ENCODE data around the gene LRP1.

LRP1 gene

GRCh38 chr12:57216014-57216911 is 88.0 kb downstream of the LRP1 start, which contains the start of gene NXPH4:
TSS of gene NXPH4 (plus strand) at chr12:57216794. CDS start at chr12:57216970, 176 bp downstream.
- Histone ChIP-seq H3K9me2 (replicated peaks; ENCODE audit: low read depth, low read length) (no peaks in the 10 kb centered on the region), H4K20me1 (ENCODE audit: insufficient read depth, low read length, poor library complexity, severe bottlenecking) (no peaks in the 10 kb centered on the region), H3K4me2 (ENCODE audit: low read depth, low read length, poor library complexity, severe bottlenecking) (no peak within 1 kb of the TSS), H3K9me3 (ENCODE audit: insufficient read depth, low read depth, low read length) (no peaks in the 10 kb centered on the region), H3K4me1 (ENCODE audit: insufficient read depth, low read length, poor library complexity, severe bottlenecking) (peaks cover 9% of the 10 kb centered on the region), H3F3A (ENCODE audit: low read depth) (no peaks in the 10 kb centered on the region), H3K27me3 (ENCODE audit: insufficient read depth, low read length, poor library complexity, severe bottlenecking) (no peaks in the 10 kb centered on the region), H3K79me2 (ENCODE audit: insufficient read depth, low read length) (no peaks in the 10 kb centered on the region), H3K9ac (ENCODE audit: low read depth, low read length, poor library complexity, severe bottlenecking) (no peak within 1 kb of the TSS), H3K4me3 (ENCODE audit: low read length, poor library complexity, severe bottlenecking) (no peak within 1 kb of the TSS), H3K36me3 (ENCODE audit: insufficient read depth, low read length) (no peaks in the 10 kb centered on the region), H2AFZ (ENCODE audit: low read length) (no peak within 1 kb of the TSS)
- TF ChIP-seq EZH2phosphoT487 (IDR thresholded peaks at IDR 0.05; ENCODE audit: borderline replicate concordance), result no peak

DNA sequence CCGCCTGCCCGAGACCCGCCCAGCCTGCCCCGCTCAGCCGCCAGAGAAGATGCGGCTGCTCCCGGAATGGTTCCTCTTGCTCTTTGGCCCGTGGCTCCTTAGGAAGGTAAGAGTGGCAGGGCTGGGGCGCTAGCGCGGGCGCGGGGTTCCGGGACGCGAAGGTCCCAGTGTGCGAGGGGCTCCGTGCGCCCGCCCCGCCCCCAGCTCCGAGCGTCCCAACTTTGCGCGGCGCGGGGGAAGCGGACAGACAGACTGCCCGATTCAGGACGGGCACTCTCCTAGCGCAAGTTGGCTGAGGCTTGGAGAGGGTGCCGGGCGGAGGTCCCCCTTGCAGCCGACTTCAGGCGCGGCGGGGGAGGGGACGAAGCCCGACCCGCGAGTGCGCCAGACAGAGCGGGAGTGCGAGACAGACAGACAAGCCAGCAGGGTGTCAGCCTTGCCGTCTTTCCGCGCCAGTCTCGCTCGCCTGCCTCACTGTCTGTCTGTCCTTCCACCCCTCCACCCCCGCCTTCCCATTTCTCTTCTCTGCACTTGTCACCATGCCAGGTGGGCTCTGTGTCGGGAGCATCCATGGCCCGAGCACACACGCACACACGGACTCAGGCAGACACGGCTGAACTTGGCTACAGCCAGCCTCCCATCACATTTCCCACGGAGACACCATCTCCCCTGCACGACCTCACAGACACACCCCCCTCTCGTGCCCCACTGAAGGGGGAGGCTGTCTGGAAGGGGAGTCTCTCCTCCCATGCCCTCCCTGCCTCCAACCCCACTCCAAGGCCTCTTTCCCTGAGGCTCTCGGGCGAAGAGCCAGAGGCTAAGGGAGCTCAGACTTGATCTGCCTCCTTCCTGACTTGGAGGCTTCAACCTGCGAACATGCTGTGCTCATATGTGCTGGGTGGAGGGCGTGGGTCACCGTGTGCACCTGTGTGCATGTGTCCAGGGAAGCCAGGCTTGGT is 88.9 kb downstream of the LRP1 start:
- H3K79me2 ChIP-seq (ENCODE audit: insufficient read depth, low read length), result no peaks in the 10 kb centered on the region
- H3K36me3 ChIP-seq (ENCODE audit: insufficient read depth, low read length), result no peaks in the 10 kb centered on the region
- H3F3A ChIP-seq (ENCODE audit: low read depth), result no peaks in the 10 kb centered on the region
- no peaks in the 10 kb centered on the region for H3K27me3 ChIP-seq (ENCODE audit: insufficient read depth, low read length, poor library complexity, severe bottlenecking)
- no peaks in the 10 kb centered on the region for H4K20me1 ChIP-seq (ENCODE audit: insufficient read depth, low read length, poor library complexity, severe bottlenecking)
- H3K9me2 ChIP-seq (replicated peaks; ENCODE audit: low read depth, low read length), result no peaks in the 10 kb centered on the region
- no peak overlapping the region for H3K9ac ChIP-seq (ENCODE audit: low read depth, low read length, poor library complexity, severe bottlenecking)
- H3K4me3 ChIP-seq (ENCODE audit: low read length, poor library complexity, severe bottlenecking), result no peak overlapping the region
- no peak overlapping the region for H2AFZ ChIP-seq (ENCODE audit: low read length)
- peaks cover 9% of the 10 kb centered on the region for H3K4me1 ChIP-seq (ENCODE audit: insufficient read depth, low read length, poor library complexity, severe bottlenecking)
- H3K4me2 ChIP-seq (ENCODE audit: low read depth, low read length, poor library complexity, severe bottlenecking), result no peak overlapping the region
- no peak for TF ChIP-seq EZH2phosphoT487 (IDR thresholded peaks at IDR 0.05; ENCODE audit: borderline replicate concordance)
- TF ChIP-seq, protein P1, sequence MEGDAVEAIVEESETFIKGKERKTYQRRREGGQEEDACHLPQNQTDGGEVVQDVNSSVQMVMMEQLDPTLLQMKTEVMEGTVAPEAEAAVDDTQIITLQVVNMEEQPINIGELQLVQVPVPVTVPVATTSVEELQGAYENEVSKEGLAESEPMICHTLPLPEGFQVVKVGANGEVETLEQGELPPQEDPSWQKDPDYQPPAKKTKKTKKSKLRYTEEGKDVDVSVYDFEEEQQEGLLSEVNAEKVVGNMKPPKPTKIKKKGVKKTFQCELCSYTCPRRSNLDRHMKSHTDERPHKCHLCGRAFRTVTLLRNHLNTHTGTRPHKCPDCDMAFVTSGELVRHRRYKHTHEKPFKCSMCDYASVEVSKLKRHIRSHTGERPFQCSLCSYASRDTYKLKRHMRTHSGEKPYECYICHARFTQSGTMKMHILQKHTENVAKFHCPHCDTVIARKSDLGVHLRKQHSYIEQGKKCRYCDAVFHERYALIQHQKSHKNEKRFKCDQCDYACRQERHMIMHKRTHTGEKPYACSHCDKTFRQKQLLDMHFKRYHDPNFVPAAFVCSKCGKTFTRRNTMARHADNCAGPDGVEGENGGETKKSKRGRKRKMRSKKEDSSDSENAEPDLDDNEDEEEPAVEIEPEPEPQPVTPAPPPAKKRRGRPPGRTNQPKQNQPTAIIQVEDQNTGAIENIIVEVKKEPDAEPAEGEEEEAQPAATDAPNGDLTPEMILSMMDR (conservative IDR thresholded peaks at IDR 0.05; ENCODE audit: low read length), result no peak
- H3K9me3 ChIP-seq (ENCODE audit: insufficient read depth, low read depth, low read length), result no peaks in the 10 kb centered on the region

DNA sequence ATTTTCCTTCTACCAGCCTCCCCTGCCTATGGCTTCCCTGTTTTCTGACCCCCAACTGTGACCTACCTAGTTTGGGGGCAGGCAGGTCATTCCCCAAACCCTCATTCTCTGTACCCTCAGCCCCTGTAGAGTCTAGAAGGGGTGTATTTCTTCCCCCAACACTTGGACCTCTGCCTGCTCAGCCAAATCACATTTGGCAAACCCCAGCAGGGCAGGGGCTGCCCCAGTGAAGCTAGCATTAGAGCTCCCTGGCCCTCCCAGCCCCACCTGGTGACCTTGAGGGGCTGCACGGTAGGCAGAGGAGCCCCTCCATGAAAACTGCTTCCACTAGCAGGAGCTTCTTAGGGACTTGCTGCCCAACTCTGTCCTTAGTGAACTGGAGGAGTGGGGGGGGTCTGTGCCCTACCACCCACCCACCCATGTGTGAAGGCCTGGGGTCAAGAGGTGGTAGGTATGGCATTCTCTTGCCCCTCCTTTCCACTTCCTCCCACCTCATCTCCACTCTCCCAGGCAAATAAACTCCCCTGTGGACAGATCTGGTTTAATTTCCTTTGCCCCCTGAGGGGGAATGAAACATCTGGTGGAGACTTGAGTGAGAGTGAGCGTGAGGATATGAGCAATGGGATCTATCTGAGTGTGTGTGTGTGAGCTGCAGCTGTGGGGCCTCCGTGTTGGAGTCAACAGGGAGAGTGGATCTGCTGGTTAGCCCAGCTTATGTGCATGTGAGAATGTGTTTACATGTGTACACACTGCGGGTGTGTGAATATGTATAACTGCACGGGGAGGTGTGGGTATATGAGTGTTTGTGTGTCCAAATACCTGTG is 90.0 kb downstream of the LRP1 start:
- H3K4me3 ChIP-seq (ENCODE audit: low read length, poor library complexity, severe bottlenecking), result no peak overlapping the region
- H3K27me3 ChIP-seq (ENCODE audit: insufficient read depth, low read length, poor library complexity, severe bottlenecking), result no peaks in the 10 kb centered on the region
- no peaks in the 10 kb centered on the region for H4K20me1 ChIP-seq (ENCODE audit: insufficient read depth, low read length, poor library complexity, severe bottlenecking)
- H3K9me3 ChIP-seq (ENCODE audit: insufficient read depth, low read depth, low read length), result no peaks in the 10 kb centered on the region
- no peaks in the 10 kb centered on the region for H3K9me2 ChIP-seq (replicated peaks; ENCODE audit: low read depth, low read length)
- H2AFZ ChIP-seq (ENCODE audit: low read length), result no peak overlapping the region
- no peaks in the 10 kb centered on the region for H3K79me2 ChIP-seq (ENCODE audit: insufficient read depth, low read length)
- H3F3A ChIP-seq (ENCODE audit: low read depth), result no peaks in the 10 kb centered on the region
- H3K4me2 ChIP-seq (ENCODE audit: low read depth, low read length, poor library complexity, severe bottlenecking), result no peak overlapping the region
- no peaks in the 10 kb centered on the region for H3K36me3 ChIP-seq (ENCODE audit: insufficient read depth, low read length)
- peaks cover 18% of the 10 kb centered on the region for H3K4me1 ChIP-seq (ENCODE audit: insufficient read depth, low read length, poor library complexity, severe bottlenecking)
- no peak for TF ChIP-seq EZH2phosphoT487 (IDR thresholded peaks at IDR 0.05; ENCODE audit: borderline replicate concordance)
- TF ChIP-seq, protein P1 (conservative IDR thresholded peaks at IDR 0.05; ENCODE audit: low read length), result no peak
- no peak overlapping the region for H3K9ac ChIP-seq (ENCODE audit: low read depth, low read length, poor library complexity, severe bottlenecking)

Data from Loucy (cell line).